ENCODE data around the gene ENTPD7.

- TF ChIP-seq EZH2 (IDR thresholded peaks at IDR 0.05; ENCODE audit: borderline replicate concordance, insufficient read depth, low read length, poor library complexity, severe bottlenecking) = no peak
- TF ChIP-seq CTCF (IDR thresholded peaks at IDR 0.05; ENCODE audit: poor library complexity, severe bottlenecking) = no peak
- no peak for TF ChIP-seq TAF1 (IDR thresholded peaks at IDR 0.05; ENCODE audit: low read depth)
- no peak for TF ChIP-seq POLR2AphosphoS5 (IDR thresholded peaks at IDR 0.05)
- no peak for TF ChIP-seq EP300 (conservative IDR thresholded peaks at IDR 0.05; ENCODE audit: poor library complexity, severe bottlenecking)
- no peak for TF ChIP-seq REST (IDR thresholded peaks at IDR 0.05; ENCODE audit: borderline replicate concordance)
- TF ChIP-seq SMC3 (conservative IDR thresholded peaks at IDR 0.05; ENCODE audit: poor library complexity) = no peak
Measured at GRCh38 chr10:99659868-99660366, 608 bp downstream of the ENTPD7 start.

Measured in neural cell (in vitro differentiated cells).